GM18505 (cell line): ENCODE data around the gene DLGAP4.

Experiments used
- ATAC-seq: cut with Tn5 transposase; IDR thresholded peaks from one replicate; pipeline ENCODE4 v1.9.1; 2021; ENCODE audit not compliant: unreplicated experiment
- POLR2A ChIP-seq: IDR thresholded peaks from 4 replicates; pipeline ENCODE4 v1.6.1; 2011; ENCODE audit warnings: borderline replicate concordance; ENCODE audit not compliant: insufficient read depth, insufficient read length; ENCODE audit errors: extremely low read depth

DLGAP4 gene

DNA sequence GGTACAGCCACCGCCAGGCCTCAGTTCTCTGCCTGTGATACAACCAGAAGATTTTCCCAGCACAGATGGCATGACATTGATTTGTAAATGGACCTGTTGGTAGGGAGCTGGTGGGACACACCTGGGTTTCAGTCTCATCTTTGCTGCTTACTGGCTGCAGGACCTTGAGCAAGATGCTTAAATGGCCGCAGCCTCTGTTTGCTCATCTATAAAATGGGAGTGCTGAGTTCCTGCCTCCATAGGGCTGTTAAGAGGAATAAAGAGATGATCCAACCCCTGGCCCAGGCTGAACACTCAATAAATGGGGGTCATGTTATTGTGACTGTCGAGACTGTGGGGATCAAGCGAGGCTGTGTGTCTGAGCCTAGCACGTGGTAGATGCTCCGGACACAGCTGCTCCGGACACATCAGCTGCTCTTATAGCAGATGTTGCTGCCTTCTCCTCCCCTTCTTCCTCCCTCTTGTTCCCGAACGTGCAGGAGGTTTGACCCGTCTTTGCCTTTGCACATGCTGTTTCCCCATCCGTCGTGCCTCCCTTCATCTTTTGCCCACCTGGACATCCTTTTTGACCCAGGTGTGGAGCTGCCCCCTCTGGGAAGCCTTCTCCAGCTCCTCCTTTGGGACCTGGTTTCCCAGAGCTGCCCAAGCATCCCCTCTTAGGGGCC lies 29.2 kb downstream of the DLGAP4 start:
- ATAC-seq = no peak
- TF ChIP-seq POLR2A = no peak

DNA sequence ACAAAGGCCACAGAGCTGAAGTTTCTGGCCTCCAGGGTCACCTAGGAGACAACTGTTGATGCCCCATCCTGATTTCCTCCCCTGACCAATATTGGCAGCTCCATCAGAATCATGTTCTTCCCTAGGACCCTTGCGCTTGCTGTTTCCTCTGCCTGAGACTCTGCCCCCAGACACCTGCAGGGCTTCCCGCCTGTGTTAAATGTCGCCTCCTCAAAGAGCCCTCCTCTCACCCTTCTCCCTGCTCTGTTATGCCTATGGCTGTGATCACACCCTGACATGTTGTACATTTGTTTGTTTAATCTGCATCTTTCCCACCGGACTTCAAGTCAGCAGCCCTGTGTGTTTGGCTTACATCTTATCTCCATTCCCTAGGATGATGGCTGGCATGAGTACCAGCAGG lies 30.1 kb downstream of the DLGAP4 start:
- no peak for ATAC-seq
- TF ChIP-seq POLR2A = no peak

DNA sequence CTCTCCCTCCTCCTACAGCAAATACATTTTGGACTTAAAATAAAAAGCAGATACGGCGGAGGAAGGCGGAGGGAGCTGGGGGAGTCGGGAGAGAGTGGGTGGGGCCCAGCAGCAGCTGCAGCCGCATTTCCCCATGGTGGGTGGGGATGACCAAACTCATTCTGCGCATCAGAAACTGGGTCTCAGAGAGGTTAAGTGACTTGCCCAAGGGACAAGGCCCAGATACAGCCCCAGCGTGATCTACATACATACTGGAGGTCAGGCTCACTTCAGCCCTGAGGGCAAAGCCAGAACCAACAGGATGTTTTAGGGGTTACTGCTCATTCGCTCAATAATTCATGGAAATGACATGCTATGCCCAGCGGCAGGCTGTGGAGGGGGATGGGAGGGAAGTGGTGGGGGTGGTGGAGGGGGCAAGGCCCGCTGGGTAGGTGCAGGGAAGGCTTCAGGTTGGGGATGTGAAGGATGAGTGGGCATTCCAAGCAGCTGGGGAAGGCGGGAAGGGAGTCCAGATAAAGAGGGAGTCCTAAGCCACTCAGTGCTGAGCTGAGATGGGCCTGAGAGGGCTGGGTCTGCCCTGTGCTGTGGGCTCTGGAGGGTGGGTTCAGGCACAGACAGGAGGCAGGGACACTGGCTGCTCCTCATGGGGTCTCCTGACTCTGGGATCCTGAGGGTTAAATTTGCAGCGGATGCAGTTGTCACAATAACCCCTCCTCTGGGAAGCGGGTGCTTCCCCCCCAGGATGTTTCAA lies 31.0 kb downstream of the DLGAP4 start:
- TF ChIP-seq POLR2A = no peak
- no peak for ATAC-seq

DNA sequence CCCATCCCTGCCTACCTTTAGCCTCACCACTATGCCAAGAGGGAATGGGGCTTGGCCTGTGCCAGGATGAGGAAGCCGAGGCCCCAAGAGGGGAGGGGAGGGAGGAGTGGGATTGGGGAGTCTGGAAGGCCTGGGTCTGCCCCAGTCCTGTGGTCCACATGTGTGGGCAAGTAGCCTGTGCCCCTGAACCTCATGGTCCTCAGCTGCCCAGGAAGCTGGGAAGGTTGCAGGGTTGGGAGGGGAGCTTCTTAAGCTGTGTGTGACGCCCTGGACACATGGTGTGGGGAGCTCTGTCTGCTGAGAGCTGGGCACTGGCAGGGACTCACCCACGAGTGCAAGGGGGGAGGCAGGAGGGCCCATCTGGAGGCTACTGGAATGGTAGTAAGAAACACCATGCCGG lies 31.7 kb downstream of the DLGAP4 start:
- TF ChIP-seq POLR2A = no peak
- ATAC-seq = no peak

DNA sequence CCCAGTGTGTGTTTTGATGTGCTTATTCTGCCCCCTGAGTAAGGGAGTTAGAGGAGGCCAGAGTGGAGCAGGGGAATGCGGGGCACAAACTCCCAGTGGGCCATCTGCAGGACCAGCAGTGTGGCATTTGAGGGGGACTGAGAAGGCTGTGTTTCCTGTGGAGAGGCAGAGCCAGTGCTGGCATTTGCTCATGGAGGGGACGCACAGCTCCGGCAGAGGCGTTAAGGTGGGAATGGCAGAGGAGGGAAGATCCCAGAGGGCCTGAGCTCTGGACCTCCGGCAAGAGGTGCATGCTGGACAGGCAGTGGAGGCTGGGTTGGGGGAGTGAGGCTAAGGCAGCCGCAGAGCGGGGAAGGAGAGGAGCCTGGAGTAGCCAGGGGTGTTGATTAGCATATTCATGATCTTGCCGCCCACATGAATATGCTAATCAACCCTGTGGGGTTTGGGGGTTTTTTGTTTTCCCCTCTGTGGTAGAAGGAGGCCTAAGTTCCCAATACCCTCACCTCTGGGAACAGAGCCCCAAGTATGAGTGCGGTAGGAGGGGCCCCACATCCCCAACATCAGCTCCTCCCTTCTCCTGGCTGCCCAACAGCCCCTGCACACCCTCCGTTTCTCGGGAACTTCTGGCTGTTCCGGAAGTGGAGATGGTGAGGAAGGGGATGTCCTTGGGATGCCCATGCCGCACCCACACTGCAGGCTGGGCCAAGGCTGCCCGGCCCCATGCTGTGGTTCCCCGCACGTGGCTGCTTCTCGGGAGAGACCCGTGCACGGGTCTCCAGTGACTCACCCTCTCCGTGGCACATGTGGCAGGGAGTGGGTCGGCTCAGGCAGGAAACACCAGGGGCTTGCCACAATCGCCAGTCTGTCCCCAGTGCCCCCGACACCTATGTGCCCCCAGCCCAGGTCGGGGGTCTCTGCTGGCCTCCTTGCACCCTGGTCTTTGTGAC lies 33.8 kb downstream of the DLGAP4 start:
- TF ChIP-seq POLR2A = no peak
- no peak for ATAC-seq

DNA sequence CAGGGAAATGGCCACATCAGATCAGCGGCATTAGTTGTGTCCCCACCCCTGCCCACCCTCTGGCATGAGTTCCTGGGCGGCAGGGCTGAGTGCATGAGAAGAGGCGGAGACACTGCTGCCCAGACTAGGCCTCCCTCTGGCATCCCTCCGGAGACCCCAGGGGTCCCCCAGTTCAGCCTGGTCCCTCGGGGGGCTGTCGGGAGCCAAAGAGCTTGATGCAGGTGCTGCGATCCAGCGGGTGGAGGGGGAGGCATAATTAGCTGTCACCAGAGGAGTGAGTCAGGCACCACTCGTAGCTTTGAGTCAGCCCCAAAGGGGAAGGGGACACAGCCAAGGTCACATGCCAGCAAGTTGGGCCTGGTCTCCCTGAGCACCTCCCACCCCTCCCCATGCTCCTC lies 34.5 kb downstream of the DLGAP4 start:
- no peak for TF ChIP-seq POLR2A
- no peak for ATAC-seq

DNA sequence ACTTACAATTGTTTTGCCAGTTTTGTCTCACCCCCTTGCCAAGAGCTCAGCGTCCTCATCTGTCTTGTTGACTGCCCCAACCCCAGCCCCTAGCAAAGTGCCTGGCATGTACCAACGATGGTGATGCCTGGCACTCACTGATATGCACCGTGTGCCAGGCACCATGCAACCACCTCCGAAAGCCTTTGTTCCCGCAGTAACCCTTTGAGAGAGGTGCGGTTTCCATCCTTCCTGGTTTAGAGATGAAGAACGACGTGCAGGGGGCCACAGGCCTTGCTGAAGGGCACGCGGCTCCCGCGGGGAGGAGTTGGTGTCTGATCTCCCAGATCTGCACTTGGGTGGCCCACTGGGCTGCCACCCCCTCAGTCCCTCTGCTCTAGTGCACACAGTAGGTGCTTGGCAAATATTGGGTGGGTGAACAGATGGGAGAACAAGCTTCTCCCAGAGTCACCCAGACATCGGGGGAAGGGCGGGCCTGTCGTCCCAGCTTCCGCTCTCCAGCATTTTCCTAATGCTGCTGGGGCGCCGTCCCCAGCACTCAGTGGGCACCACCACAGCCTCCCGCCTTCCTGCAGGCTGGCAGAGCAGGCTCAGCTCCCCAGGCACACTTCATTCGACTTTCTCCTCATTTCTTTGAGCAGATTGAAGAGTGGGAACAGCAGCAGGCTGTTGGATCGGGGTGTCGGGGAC lies 35.3 kb downstream of the DLGAP4 start:
- no peak for ATAC-seq

DNA sequence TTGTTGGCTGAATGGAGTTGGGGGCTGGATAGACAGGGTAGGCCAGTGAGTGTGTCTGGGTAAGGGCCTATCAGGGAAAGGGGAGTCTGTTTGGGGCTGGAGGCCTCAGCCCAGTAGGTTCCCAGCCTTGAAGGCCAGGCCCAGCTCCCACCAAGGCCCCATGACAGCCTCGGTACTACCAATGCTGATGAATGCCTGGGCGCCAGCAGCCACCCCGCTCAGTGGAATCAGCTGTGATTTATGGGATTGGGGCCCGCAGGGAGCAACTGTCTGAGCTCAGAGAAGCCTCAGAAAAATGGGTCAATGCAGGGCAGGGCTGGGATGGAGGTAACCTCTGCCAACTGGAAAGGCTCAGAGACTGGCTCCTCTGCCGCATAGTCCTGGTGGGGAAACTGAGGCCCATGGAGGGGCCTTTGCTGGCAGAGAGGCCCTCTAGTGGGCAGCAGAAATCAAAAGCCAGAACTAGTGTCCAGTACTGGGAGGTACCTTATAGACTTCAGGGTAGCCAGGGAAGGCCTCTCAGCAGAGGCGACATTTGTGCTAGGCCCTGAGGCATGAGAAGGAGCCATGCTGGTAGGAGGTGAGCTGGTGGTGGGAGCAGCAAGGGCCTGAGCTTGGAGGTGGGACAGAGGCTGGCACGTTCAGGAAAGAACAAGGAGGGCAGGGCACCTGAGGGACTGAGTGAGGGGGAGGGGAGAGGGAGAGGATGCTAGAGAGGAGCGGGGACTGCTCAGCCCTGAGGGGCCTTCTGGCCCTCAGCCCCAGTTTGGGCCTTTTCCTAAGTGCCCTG lies 36.4 kb downstream of the DLGAP4 start:
- TF ChIP-seq POLR2A = no peak
- no peak for ATAC-seq

More for the DNA sequence above, 35.3 kb downstream of the DLGAP4 start:
- no peak for TF ChIP-seq POLR2A

DNA sequence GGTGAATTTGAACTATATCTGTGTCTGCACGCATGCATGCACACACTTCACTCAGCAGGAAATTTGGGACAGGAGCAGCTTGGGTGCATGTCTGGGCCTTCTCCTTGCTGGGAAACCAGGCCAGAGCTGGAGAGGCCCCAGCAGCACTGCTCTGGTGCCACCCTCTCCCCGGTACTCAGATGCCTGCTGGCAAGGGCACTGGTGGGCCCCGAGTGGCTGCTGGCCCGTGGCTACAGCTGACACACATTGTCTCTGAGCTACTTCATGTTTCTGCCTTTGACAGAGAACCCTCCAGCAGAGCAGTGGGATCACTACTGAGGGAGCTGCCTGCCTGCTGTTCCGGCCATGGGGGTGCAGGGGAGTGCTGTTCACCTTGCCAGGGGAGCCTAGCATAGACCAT lies 37.5 kb downstream of the DLGAP4 start:
- TF ChIP-seq POLR2A = no peak
- ATAC-seq = no peak

DNA sequence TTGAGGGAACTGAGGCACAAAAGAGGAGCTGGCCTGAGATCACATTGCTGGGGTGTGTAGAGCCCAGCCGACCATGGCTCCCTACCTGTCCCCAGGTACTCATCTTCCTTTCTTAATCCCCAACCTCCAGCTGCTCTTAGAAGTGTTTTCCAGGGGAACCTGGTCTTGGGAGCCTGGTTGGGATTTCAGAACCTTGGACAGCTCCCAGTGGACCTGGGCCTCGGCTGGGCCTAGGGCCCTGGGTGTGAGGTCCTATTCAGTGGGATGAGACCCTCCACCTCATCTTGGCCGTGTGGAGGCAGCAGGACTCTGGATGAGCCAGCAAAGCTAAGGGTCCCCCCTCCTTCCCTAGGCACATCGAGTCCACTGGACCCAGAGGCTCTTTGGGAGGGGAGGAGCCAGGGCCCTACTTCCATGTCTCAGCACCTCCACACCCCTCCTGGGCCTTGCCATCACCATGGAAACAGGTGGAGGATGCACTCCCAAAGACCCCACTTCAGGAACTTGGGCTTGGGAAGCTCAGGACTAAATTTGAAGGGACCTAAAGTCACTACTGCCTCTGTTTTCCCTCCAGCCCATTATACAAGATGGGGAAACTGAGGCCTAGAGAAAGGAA lies 38.5 kb downstream of the DLGAP4 start:
- TF ChIP-seq POLR2A = no peak
- no peak for ATAC-seq

DNA sequence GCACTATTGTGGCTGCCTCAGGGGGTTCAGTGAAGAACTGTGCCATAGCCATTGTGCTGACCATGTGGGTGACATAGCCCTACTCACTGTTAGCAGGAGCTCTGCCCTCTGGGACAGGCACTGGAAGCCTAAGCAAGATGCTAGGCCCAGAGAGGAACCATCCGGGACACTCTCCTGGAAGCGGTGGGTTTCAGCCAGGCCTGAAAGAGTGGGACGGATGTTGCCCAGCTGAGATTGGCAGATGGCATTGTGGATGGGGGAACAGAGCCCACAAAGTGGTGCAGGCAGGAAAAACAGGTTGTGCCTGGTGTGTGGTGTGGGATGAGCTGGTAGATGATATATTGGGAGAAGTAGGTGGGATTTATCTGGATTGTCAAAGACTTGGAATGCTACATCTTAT lies 40.1 kb downstream of the DLGAP4 start:
- no peak for TF ChIP-seq POLR2A
- no peak for ATAC-seq
